Fibroblast of mammary gland (primary cell): ENCODE data around the gene DTX4.

Experiments used
- DNase-seq: peaks from one replicate; pipeline ENCODE4 v3.0.0-alpha.2; 2010; ENCODE audit warnings: low read depth
- H3K4me3 ChIP-seq: 2 replicates; pipeline ENCODE4 v1.5.1; 2011; ENCODE audit warnings: low read depth, mild to moderate bottlenecking, low read length, moderate library complexity; ENCODE audit not compliant: control insufficient read depth
- TF ChIP-seq, protein P1 (sequence below): conservative IDR thresholded peaks from 2 replicates; pipeline ENCODE4 v1.5.1; 2011; ENCODE audit warnings: low read depth, low read length, inconsistent platforms; ENCODE audit not compliant: control insufficient read depth, insufficient read depth

The DTX4 gene

DNA sequence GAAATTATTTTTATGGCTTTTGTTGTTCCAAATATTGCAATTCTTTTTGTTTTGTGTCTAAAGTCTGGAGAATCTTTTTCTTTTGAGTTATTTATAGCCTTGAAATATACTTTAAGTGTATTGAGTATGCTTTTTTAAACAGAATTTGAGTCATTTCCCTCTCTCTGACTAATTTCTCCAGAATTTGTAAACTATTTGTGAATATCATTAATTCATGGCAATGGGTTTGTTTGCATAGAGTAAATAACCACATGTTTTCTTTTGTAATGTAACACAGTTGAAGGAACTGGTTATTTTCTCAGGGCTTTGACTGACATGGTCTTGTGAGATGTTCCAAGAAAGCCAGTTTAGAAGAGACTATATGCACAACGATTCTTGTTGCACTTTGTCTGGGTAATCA is 71.7 kb downstream of the DTX4 start:
- H3K4me3 ChIP-seq: no peak overlapping the region
- TF ChIP-seq, protein P1, sequence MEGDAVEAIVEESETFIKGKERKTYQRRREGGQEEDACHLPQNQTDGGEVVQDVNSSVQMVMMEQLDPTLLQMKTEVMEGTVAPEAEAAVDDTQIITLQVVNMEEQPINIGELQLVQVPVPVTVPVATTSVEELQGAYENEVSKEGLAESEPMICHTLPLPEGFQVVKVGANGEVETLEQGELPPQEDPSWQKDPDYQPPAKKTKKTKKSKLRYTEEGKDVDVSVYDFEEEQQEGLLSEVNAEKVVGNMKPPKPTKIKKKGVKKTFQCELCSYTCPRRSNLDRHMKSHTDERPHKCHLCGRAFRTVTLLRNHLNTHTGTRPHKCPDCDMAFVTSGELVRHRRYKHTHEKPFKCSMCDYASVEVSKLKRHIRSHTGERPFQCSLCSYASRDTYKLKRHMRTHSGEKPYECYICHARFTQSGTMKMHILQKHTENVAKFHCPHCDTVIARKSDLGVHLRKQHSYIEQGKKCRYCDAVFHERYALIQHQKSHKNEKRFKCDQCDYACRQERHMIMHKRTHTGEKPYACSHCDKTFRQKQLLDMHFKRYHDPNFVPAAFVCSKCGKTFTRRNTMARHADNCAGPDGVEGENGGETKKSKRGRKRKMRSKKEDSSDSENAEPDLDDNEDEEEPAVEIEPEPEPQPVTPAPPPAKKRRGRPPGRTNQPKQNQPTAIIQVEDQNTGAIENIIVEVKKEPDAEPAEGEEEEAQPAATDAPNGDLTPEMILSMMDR: no peak
- DNase-seq: no peak

DNA sequence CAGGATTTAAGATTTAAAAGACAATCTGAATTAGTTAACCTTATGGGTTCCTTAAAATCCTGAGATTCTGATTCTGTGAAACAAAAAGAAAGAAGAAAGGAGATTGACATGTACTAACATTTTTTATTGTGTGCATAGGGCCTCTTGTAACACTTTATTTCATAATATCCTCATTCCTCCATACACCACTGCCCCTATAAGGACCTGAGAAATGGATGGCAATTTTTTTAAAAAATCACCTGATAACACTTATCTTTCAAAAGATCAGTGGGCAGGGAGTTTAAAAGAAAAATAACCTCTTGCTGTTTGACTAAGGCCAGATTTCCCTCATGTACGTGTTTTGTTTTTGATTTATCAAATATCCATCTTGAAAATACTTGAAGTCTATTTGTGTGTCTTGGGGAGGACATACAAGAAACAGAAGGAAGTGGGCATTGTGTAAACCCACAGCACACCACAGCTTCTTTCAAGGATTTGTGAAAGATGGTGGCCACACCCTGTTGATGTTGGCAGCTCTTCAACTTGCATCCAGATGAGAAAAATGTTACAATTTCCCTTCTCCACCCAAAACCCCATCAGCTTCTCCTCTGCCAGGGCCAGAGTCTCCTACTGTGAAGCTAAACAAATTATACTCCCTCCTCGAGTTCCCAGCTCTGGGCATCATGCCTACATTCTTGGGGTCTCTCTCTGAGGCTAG is 75.7 kb downstream of the DTX4 start:
- DNase-seq: peak; percentile 67
- TF ChIP-seq, protein P1: no peak
- no peak overlapping the region for H3K4me3 ChIP-seq

DNA sequence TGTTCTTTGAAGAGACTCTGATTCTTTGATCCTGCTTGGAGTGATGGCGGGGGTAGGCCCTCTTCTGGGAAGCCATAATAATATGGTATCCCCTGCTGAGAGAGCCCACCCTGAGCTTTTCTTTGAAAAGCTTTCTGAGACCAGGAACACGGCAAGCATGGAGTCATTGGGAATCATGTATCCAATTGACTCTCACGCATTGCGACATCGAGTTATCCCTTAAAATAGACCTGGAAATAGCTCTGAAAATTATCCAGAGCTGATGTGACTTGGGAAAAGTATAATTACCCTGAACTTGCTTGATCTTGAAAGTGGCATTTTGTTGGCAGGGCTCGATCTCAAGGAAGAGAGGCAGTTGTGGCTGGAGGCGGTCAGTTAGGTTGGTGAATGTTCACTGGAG is 77.6 kb downstream of the DTX4 start:
- TF ChIP-seq, protein P1: no peak

DNA sequence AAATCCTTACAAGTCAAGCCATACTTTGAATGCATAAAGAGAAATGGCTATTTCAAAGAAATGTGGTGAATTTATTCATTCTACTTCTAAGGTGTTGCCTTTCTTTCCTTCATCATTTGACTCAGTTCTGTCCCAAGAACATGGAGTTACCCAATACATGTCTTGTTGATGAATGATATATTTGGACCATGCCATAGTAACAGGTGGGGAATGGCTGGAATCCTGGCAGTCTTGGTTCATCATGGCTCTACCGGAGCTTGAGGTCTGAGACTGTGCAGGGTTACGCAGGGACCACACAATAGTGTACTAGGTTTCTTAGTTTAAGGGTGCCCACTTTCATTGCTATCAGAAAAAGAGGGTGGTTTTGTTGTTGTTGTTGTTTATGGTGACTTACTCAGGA is 81.1 kb downstream of the DTX4 start:
- DNase-seq: no peak
- TF ChIP-seq, protein P1: no peak
- H3K4me3 ChIP-seq: no peak overlapping the region

More for the DNA sequence above, 77.6 kb downstream of the DTX4 start:
- no peak overlapping the region for H3K4me3 ChIP-seq
- no peak for DNase-seq

DNA sequence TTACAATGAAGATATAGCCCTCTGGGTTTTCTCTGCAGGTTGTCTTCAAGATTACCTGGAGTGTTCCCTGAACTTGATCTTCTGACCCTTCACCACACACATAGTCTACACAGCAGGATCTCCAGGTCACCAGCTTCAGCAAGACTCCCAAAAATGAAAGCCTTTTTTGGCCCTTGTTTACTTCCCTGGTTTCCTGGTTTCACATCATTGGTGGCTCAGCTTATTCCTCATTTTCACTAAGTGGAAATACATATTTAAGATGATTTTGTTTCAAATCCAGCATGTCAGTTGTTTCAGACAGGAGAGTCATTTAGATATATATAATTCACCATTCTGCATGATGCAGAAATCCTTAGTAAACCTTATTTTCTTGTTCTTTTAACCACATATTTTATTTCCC is 82.4 kb downstream of the DTX4 start:
- TF ChIP-seq, protein P1: no peak
- DNase-seq: no peak
- no peak overlapping the region for H3K4me3 ChIP-seq

DNA sequence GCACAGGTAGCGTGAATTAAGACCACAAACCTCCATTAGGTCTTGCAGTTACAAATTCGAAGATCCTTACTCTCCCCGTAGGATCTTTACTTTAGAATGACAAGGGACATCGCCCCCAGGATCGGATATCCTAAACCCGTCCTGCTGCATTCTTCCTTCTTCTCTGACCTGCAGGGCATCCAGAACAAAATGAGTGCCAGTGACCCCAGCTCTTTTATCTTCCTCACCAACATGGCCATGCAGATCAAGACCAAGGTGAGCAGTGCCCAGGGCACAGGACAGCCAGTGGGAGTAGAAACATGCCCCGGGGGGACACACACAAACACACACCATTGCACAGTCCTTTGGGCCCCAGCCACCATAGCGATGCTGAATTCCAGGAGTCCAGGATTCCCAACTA is 83.3 kb downstream of the DTX4 start:
- H3K4me3 ChIP-seq: no peak overlapping the region
- TF ChIP-seq, protein P1: no peak
- DNase-seq: no peak
